Naive thymus-derived CD4-positive, alpha-beta T cell (primary cell): ENCODE results near the gene CGNL1. TPM values are rescaled to one million over a fixed set of nuclear protein-coding genes. Genes with fewer than 3 reads are reported as not detected.

Experiments used
- ATAC-seq: fragments of 150-1000 bp; cut with Tn5 transposase; 2 replicates; pipeline ENCODE4 v1.10.0; 2021; ENCODE audit warnings: mild to moderate bottlenecking, moderate library complexity
- CTCF ChIA-PET: fragments of 350-600 bp; sonication (Branson Sonifier 250); formaldehyde crosslinking; loops from one replicate; lab custom pipeline; 2021; ENCODE audit warnings: antibody characterized with exemption; lab: Charles Lee
- POLR2A ChIA-PET: fragments of 350-600 bp; sonication (Branson Sonifier 250); formaldehyde crosslinking; loops from one replicate; lab custom pipeline; 2021; ENCODE audit warnings: antibody characterized with exemption, inconsistent platforms; lab: Charles Lee
- DNase-seq, 9 donors: peaks; one replicate each; pipeline versions ENCODE4 v3.0.0 to v3.0.0-alpha.2; 2020 to 2022; ENCODE audit warnings: mixed read lengths in 1 of 9
- H3K27ac ChIP-seq: one replicate; pipeline ENCODE4 v1.7.0; 2013; ENCODE audit warnings: mild to moderate bottlenecking, low read depth, low read length, moderate library complexity
- H3K27me3 ChIP-seq, 2 donors: one replicate each; pipeline ENCODE4 v1.7.0; 2013; ENCODE audit warnings: low read length in 2 of 2, mild to moderate bottlenecking in 2 of 2, moderate library complexity in 2 of 2; ENCODE audit not compliant: control insufficient read depth in 2 of 2, insufficient read depth in 2 of 2
- H3K36me3 ChIP-seq, 3 experiments: 1 replicate in 2 of 3; 2 replicates in 1 of 3; pipeline ENCODE4 v1.7.0; 2013; ENCODE audit warnings: low read length in 3 of 3, mild to moderate bottlenecking in 3 of 3, moderate library complexity in 1 of 3; ENCODE audit not compliant: insufficient read depth in 3 of 3, control insufficient read depth in 2 of 3
- H3K4me1 ChIP-seq, 2 donors: one replicate each; pipeline ENCODE4 v1.7.0; 2013; ENCODE audit warnings: low read length in 2 of 2, mild to moderate bottlenecking in 2 of 2, moderate library complexity in 1 of 2; ENCODE audit not compliant: control insufficient read depth in 2 of 2, insufficient read depth in 2 of 2
- H3K4me3 ChIP-seq: 2 replicates; pipeline ENCODE4 v1.7.0; 2013; ENCODE audit warnings: mild to moderate bottlenecking, low read length
- H3K9me3 ChIP-seq, 3 experiments: 1 replicate in 2 of 3; 2 replicates in 1 of 3; pipeline ENCODE4 v1.7.0; 2013; ENCODE audit warnings: low read length in 3 of 3; ENCODE audit not compliant: control insufficient read depth in 2 of 3
- H3K27ac Mint-ChIP-seq, 9 donors: one replicate each; pipeline ENCODE4 v1.8.0; 2020 to 2022; ENCODE audit warnings: mixed read lengths in 9 of 9, mild to moderate bottlenecking in 8 of 9, moderate library complexity in 5 of 9, inconsistent platforms in 2 of 9
- H3K27me3 Mint-ChIP-seq, 5 donors: one replicate each; pipeline ENCODE4 v1.8.0; 2021 to 2022; ENCODE audit warnings: mixed read lengths in 5 of 5, mild to moderate bottlenecking in 1 of 5
- H3K36me3 Mint-ChIP-seq, 5 donors: one replicate each; pipeline ENCODE4 v1.8.0; 2020 to 2022; ENCODE audit warnings: mixed read lengths in 5 of 5, mild to moderate bottlenecking in 3 of 5, inconsistent platforms in 1 of 5
- H3K4me1 Mint-ChIP-seq, 7 donors: one replicate each; pipeline ENCODE4 v1.8.0; 2020 to 2022; ENCODE audit warnings: mixed read lengths in 7 of 7, mild to moderate bottlenecking in 3 of 7, inconsistent platforms in 1 of 7
- H3K4me3 Mint-ChIP-seq, 10 donors: one replicate each; pipeline ENCODE4 v1.8.0; 2020 to 2022; ENCODE audit warnings: mild to moderate bottlenecking in 10 of 10, mixed read lengths in 10 of 10, moderate library complexity in 6 of 10, inconsistent platforms in 2 of 10
- H3K9me3 Mint-ChIP-seq, 11 donors: one replicate each; pipeline ENCODE4 v1.8.0; 2020 to 2022; ENCODE audit warnings: mixed read lengths in 11 of 11, mild to moderate bottlenecking in 4 of 11, inconsistent platforms in 1 of 11, moderate library complexity in 1 of 11
- intact Hi-C, 2 donors: fragments of 100-400 bp; cut with micrococcal nuclease; formaldehyde crosslinking; loops; one replicate each; pipeline ENCODE4 v1.15.1; 2023
- polyA plus RNA-seq, 2 donors: library from polyadenylated mRNA; unstranded; fragments of 300-500 nt; fragmentation: Illumina TruSeq; gene quantifications; one replicate each; pipeline ENCODE4 v1.2.3, GENCODE V29; 2021
- total RNA-seq, 6 experiments: library from RNA in 5 of 6; stranded (reverse) in 5 of 6; gene quantifications; 1 replicate in 5 of 6; 2 replicates in 1 of 6; pipeline ENCODE4 v1.2.3 and lab custom pipeline; 2021 to 2026

Gene CGNL1
- total and polyA plus RNA-seq, 7 experiments from 2014 or later: not detected

DNA sequence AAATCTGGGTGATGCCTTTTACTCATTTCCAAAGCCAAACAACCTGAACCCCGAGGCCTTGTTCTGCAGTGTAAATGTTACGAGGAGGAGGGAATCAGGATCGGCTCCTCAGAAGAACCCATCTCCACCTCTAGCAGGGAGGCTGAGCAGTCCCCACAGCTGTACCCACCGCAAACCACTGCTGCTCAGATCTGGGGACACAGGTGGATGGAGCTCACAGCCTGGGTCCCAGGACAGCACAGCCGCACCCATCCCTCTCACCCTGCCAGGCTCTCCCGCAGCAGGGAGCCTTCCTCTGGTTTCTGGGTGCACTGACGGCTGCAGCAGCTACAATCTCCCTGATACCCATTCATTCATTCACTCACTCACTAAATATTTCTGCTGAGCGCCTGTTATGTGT is 44.0 kb upstream of the CGNL1 start:
- Mint-ChIP-seq H3K36me3 (no peaks in the 10 kb centered on the region), H3K27ac (no peak overlapping the region), H3K27me3 (peaks cover 4 to 36% (median 19%) of the 10 kb centered on the region in 5 donors), H3K4me3 (no peak overlapping the region), H3K9me3 (no peaks in the 10 kb centered on the region), H3K4me1 (peaks cover 0 to 9% (median 0%) of the 10 kb centered on the region in 7 donors)
- Histone ChIP-seq H3K36me3 (no peaks in the 10 kb centered on the region), H3K27me3 (no peaks in the 10 kb centered on the region), H3K27ac (no peak overlapping the region), H3K4me1 (no peaks in the 10 kb centered on the region), H3K9me3 (no peaks in the 10 kb centered on the region), H3K4me3 (no peak overlapping the region)
- ATAC-seq (no peak), DNase-seq (no peak)
- CTCF ChIA-PET: no interaction called here
- POLR2A ChIA-PET: no interaction called here
- intact Hi-C loops: no loop called here

DNA sequence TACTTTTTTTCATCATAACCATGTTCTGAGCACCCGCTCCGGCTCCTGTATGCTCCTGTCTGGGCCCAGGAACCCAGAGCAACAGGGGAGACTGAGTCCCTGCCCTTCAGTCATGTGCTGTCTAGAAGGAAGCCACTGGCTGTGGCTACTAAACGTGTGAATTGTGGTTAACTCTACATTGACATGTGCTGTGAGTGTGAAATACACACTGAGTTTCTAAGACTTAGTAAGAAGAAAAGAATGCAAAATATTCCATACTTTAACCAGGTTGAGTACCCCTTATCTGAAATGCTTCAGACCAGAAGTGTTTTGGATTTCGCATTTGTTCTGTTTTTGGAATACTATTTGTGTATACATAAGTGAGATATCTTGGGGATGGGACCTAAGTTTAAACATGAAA is 42.8 kb upstream of the CGNL1 start:
- no peak overlapping the region for H3K27ac ChIP-seq
- ChIA-PET CTCF (no interaction called here), POLR2A (no interaction called here)
- Mint-ChIP-seq H3K9me3 (no peaks in the 10 kb centered on the region), H3K4me3 (no peak overlapping the region), H3K36me3 (no peaks in the 10 kb centered on the region), H3K4me1 (peaks cover 0 to 9% (median 0%) of the 10 kb centered on the region in 7 donors), H3K27ac (no peak overlapping the region), H3K27me3 (peaks cover 4 to 40% (median 19%) of the 10 kb centered on the region in 5 donors)
- intact Hi-C loops: no loop called here
- H3K4me1 ChIP-seq: no peaks in the 10 kb centered on the region
- H3K36me3 ChIP-seq: no peaks in the 10 kb centered on the region
- no peak overlapping the region for H3K4me3 ChIP-seq
- no peak for DNase-seq
- H3K27me3 ChIP-seq: no peaks in the 10 kb centered on the region
- no peak for ATAC-seq
- no peaks in the 10 kb centered on the region for H3K9me3 ChIP-seq

DNA sequence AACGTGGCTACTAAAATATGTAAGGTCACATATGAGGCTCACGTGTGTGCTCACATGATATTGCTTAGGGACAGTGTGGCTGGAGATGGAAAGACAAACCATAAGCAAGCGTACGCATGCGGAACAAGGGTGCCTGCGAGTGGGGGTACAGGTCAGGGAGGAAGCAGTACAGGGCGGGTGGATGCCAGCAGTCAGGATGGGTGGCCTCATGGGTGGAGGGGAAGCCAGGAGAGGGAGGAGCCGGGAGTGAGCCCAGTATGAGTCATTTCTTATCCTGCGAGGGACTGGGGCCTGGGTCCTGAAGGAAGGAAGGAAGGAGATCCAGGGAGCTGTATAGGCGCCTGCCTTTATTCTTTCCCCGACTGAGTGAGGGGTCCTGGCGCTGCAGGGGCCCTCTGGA is 42.0 kb upstream of the CGNL1 start:
- ATAC-seq (no peak), DNase-seq (no peak)
- Mint-ChIP-seq H3K4me1 (peaks cover 0 to 9% (median 0%) of the 10 kb centered on the region in 7 donors), H3K27ac (no peak overlapping the region), H3K4me3 (no peak overlapping the region), H3K36me3 (no peaks in the 10 kb centered on the region), H3K9me3 (no peaks in the 10 kb centered on the region), H3K27me3 (peaks cover 4 to 46% (median 18%) of the 10 kb centered on the region in 5 donors)
- ChIA-PET CTCF (no interaction called here), POLR2A (no interaction called here)
- Histone ChIP-seq H3K36me3 (no peaks in the 10 kb centered on the region), H3K27ac (no peak overlapping the region), H3K4me3 (no peak overlapping the region), H3K4me1 (no peaks in the 10 kb centered on the region), H3K27me3 (no peaks in the 10 kb centered on the region), H3K9me3 (no peaks in the 10 kb centered on the region)
- intact Hi-C loops: no loop called here

DNA sequence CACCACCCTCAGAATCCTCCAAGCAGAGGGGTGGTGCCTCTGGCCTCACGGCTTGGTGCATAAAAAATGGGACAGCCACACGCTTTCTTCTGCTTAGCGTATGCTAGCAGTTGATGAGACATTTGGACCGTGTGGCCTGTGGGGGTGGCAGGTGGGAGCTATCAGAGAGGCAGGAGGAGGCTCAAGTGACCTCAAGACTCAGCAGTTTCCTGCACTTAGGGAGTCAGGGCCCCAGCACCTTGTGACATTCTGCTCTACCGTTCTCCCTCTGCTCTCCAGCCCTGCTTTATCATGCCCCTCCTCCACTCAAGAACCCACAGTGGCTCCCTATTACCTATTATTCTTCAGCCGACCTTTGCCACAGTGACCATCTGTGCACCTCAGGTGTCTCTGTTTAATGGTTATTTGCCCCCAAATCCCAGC is 41.0 kb upstream of the CGNL1 start:
- ATAC-seq: no peak
- ChIA-PET POLR2A (no interaction called here), CTCF (no interaction called here)
- H3K9me3 ChIP-seq: no peaks in the 10 kb centered on the region
- no peaks in the 10 kb centered on the region for H3K36me3 ChIP-seq
- no peaks in the 10 kb centered on the region for H3K9me3 Mint-ChIP-seq
- no peak overlapping the region for H3K27ac Mint-ChIP-seq
- no peaks in the 10 kb centered on the region for H3K4me1 ChIP-seq
- no peak overlapping the region for H3K4me3 ChIP-seq
- peaks cover 0 to 3% (median 0%) of the 10 kb centered on the region in 7 donors for H3K4me1 Mint-ChIP-seq
- intact Hi-C loops: no loop called here
- no peak for DNase-seq
- H3K27ac ChIP-seq: no peak overlapping the region
- peaks cover 0 to 42% (median 9%) of the 10 kb centered on the region in 5 donors for H3K27me3 Mint-ChIP-seq
- H3K27me3 ChIP-seq: no peaks in the 10 kb centered on the region
- no peak overlapping the region for H3K4me3 Mint-ChIP-seq
- H3K36me3 Mint-ChIP-seq: no peaks in the 10 kb centered on the region

DNA sequence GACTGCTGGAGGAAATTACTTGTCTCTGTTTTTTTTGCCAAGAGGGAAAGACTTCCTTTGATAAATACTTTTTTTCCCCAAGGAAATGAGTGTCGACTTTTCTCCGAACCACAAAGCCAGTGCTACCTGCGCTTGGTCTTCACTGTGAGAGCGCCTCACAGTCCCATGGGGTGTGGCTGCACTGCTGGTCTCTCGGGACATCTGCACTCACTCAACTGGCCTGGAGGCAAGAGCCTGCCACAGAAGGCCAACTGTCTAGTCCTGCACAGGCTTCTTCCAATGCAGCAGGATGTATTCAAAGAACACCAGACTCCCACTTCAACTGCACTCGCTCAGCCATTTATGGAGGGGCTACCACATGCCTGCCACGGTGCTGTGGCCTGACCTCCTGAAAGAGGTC is 40.6 kb upstream of the CGNL1 start:
- H3K27ac Mint-ChIP-seq: no peak overlapping the region
- no peak overlapping the region for H3K4me3 Mint-ChIP-seq
- ChIA-PET CTCF (no interaction called here), POLR2A (no interaction called here)
- Histone ChIP-seq H3K36me3 (no peaks in the 10 kb centered on the region), H3K27me3 (no peaks in the 10 kb centered on the region), H3K4me3 (no peak overlapping the region), H3K27ac (no peak overlapping the region), H3K9me3 (no peaks in the 10 kb centered on the region), H3K4me1 (no peaks in the 10 kb centered on the region)
- H3K27me3 Mint-ChIP-seq: peaks cover under 1 to 38% (median 5%) of the 10 kb centered on the region in 5 donors
- no peaks in the 10 kb centered on the region for H3K9me3 Mint-ChIP-seq
- intact Hi-C loops: no loop called here
- ATAC-seq: no peak
- DNase-seq: no peak
- no peaks in the 10 kb centered on the region for H3K4me1 Mint-ChIP-seq
- no peaks in the 10 kb centered on the region for H3K36me3 Mint-ChIP-seq

DNA sequence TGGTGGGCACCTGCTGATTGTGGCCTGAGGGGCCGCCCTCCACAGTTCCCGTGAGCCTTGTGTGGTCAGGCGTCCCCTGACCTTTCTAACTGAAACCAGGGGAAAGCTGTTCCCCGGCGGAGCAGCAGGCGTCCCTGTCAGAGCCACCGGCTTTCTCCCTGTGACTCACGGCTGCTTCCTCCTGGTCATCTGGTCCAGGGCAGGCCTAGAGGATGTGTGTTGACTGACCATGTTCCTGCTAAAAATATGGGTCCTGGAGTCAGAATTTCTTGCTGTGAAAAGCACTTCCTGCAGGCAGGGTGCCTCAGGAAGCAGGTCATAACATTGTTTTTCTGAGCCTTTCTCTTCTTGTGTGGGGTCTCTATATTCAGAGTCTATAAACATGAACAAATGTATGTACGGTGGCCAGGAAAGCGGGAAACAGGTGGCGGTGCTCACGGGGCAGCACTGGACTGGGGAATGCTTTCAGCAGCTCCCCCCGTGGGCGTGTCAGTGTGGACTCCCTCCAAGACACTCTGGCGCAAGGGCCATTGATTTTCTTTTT is 38.4 kb upstream of the CGNL1 start:
- intact Hi-C loops: no loop called here

DNA sequence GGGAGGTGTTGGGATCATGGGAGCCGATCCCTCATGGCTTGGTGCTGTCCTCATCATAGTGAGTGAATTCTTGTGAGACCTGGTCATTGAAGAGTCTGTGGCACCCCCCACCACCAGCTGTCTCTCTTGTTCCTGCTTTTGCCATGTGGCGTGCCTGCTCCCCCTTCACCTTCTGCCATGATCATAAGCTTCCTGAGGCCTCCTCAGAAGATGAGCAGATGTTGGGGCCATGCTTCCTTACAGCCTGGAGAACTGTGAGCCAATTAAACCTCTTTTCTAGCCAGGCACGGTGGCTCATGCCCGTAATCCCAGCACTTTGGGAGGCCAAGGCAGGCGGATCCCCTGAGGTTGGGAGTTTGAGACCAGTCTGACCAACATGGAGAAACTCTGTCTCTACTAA is 37.0 kb upstream of the CGNL1 start:
- Histone ChIP-seq H3K4me3 (no peak overlapping the region), H3K27ac (no peak overlapping the region), H3K36me3 (no peaks in the 10 kb centered on the region), H3K9me3 (no peaks in the 10 kb centered on the region), H3K4me1 (no peaks in the 10 kb centered on the region), H3K27me3 (no peaks in the 10 kb centered on the region)
- no peaks in the 10 kb centered on the region for H3K4me1 Mint-ChIP-seq
- H3K27ac Mint-ChIP-seq: no peak overlapping the region
- no peak for ATAC-seq
- H3K4me3 Mint-ChIP-seq: no peak overlapping the region
- POLR2A ChIA-PET: no interaction called here
- H3K36me3 Mint-ChIP-seq: no peaks in the 10 kb centered on the region
- DNase-seq: no peak
- peaks cover 0 to 25% (median 10%) of the 10 kb centered on the region in 5 donors for H3K27me3 Mint-ChIP-seq
- no peaks in the 10 kb centered on the region for H3K9me3 Mint-ChIP-seq
- intact Hi-C loops: no loop called here
- CTCF ChIA-PET: interaction anchor here (0.6 to 2.9 kb wide), 2 partner anchors 189 to 397 kb away, joined by 3 to 27 read pairs; no protein-coding TSS in a partner anchor

More for the DNA sequence above, 38.4 kb upstream of the CGNL1 start:
- no peak overlapping the region for H3K4me3 ChIP-seq
- no peak overlapping the region for H3K4me3 Mint-ChIP-seq
- H3K27me3 Mint-ChIP-seq: peaks cover 0 to 33% (median 8%) of the 10 kb centered on the region in 5 donors
- H3K36me3 ChIP-seq: no peaks in the 10 kb centered on the region
- ATAC-seq: no peak
- ChIA-PET CTCF (no interaction called here), POLR2A (no interaction called here)
- H3K4me1 ChIP-seq: no peaks in the 10 kb centered on the region
- H3K9me3 ChIP-seq: no peaks in the 10 kb centered on the region
- no peaks in the 10 kb centered on the region for H3K27me3 ChIP-seq
- no peaks in the 10 kb centered on the region for H3K9me3 Mint-ChIP-seq
- H3K36me3 Mint-ChIP-seq: no peaks in the 10 kb centered on the region
- no peak overlapping the region for H3K27ac Mint-ChIP-seq
- no peaks in the 10 kb centered on the region for H3K4me1 Mint-ChIP-seq
- DNase-seq: no peak
- no peak overlapping the region for H3K27ac ChIP-seq
